ENCODE data around the gene LRRIQ1. TPM values are rescaled to one million over a fixed set of nuclear protein-coding genes. Genes with fewer than 3 reads are reported as not detected.

The LRRIQ1 gene
- total and polyA plus RNA-seq, 2 experiments from 2014 or later = 2.0 to 6.9 TPM

- no peak for DNase-seq (ENCODE audit: low read depth in 1 of 2, low spot score in 1 of 2)
- Histone ChIP-seq H3K4me1 (ENCODE audit: low read depth) (no peaks in the 10 kb centered on the region), H3K4me3 (peak overlapping the region; percentile 73), H3K27ac (peak overlapping the region; percentile 87), H3K27me3 (peaks cover 41% of the 10 kb centered on the region), H3K36me3 (no peaks in the 10 kb centered on the region), H3K9me3 (ENCODE audit: low read depth) (no peaks in the 10 kb centered on the region)
- TF ChIP-seq CTCF (IDR thresholded peaks at IDR 0.05; ENCODE audit: low read depth, low read length) = no peak
Observed at GRCh38 chr12:85280984-85281630, 245.0 kb downstream of the LRRIQ1 start.

GRCh38 chr12:85281636-85282312 is 245.6 kb downstream of the LRRIQ1 start:
- peak overlapping the region; percentile 73 for H3K4me3 ChIP-seq
- no peaks in the 10 kb centered on the region for H3K36me3 ChIP-seq
- H3K27me3 ChIP-seq = peaks cover 34% of the 10 kb centered on the region
- no peaks in the 10 kb centered on the region for H3K4me1 ChIP-seq (ENCODE audit: low read depth)
- no peaks in the 10 kb centered on the region for H3K9me3 ChIP-seq (ENCODE audit: low read depth)
- DNase-seq (ENCODE audit: low read depth in 1 of 2, low spot score in 1 of 2) = no peak
- no peak overlapping the region for H3K27ac ChIP-seq
- TF ChIP-seq CTCF (IDR thresholded peaks at IDR 0.05; ENCODE audit: low read depth, low read length) = no peak

- no peaks in the 10 kb centered on the region for H3K4me1 ChIP-seq (ENCODE audit: low read depth)
- H3K27me3 ChIP-seq = peaks cover 16% of the 10 kb centered on the region
- no peaks in the 10 kb centered on the region for H3K36me3 ChIP-seq
- no peak for TF ChIP-seq CTCF (IDR thresholded peaks at IDR 0.05; ENCODE audit: low read depth, low read length)
- no peak overlapping the region for H3K4me3 ChIP-seq
- DNase-seq (ENCODE audit: low read depth in 1 of 2, low spot score in 1 of 2) = no peak
- H3K9me3 ChIP-seq (ENCODE audit: low read depth) = no peaks in the 10 kb centered on the region
- no peak overlapping the region for H3K27ac ChIP-seq
Observed at GRCh38 chr12:85283560-85283959, 247.4 kb downstream of the LRRIQ1 start.

Other genes starting within 250 kb of the LRRIQ1 start
- gene SLC6A15, start 123.6 kb upstream of the LRRIQ1 start, total RNA-seq = 0.49 and 1.0 TPM in 2 replicates
- 0.60 and 1.2 TPM in 2 replicates for gene SLC6A15, start 123.6 kb upstream of the LRRIQ1 start, polyA plus RNA-seq
- gene TSPAN19, start 74 bp upstream of the LRRIQ1 start, total RNA-seq = 0.06 and 0.74 TPM in 2 replicates
- gene TSPAN19, start 74 bp upstream of the LRRIQ1 start, polyA plus RNA-seq = 0.95 and 1.9 TPM in 2 replicates
- gene ALX1, start 243.9 kb downstream of the LRRIQ1 start, total RNA-seq = 5.2 and 7.2 TPM in 2 replicates
- gene ALX1, start 243.9 kb downstream of the LRRIQ1 start, polyA plus RNA-seq = 5.9 and 9.7 TPM in 2 replicates